PC-9 (cell line): ENCODE results near the gene ZP1. TPM values are rescaled to one million over a fixed set of nuclear protein-coding genes. Genes with fewer than 3 reads are reported as not detected.

ENCODE experiments used
- BruUV-seq: library from RNA; stranded (reverse); fragments of 400-500 nt; replicated peaks from 2 replicates; lab custom pipeline; 2021; lab: Mats Ljungman, UMichigan
- CTCF ChIA-PET: fragments of 300-600 bp; sonication (Branson Sonifier 250); formaldehyde crosslinking; loops from one replicate; lab custom pipeline; 2022; ENCODE audit warnings: antibody characterized with exemption; lab: Charles Lee
- POLR2A ChIA-PET: fragments of 300-600 bp; sonication (Branson Sonifier 250); formaldehyde crosslinking; loops from one replicate; lab custom pipeline; 2022; ENCODE audit warnings: antibody characterized with exemption; ENCODE audit not compliant: unreplicated experiment; lab: Charles Lee
- DNase-seq, 2 experiments: peaks; one replicate each; pipeline versions ENCODE4 v3.0.0 to v3.0.0-alpha.2; 2015 to 2022; ENCODE audit warnings: mixed read lengths in 1 of 2
- H2AFZ ChIP-seq: fragments of 200-600 bp; sonication (generic); 2 replicates; pipeline ENCODE4 v1.8.1; 2017; ENCODE audit warnings: antibody characterized with exemption
- H3F3A ChIP-seq: fragments of 200-600 bp; sonication (generic); 2 replicates; pipeline ENCODE4 v1.8.1; 2017; ENCODE audit warnings: antibody characterized with exemption, mild to moderate bottlenecking, low read depth; ENCODE audit not compliant: insufficient read depth
- H3K27ac ChIP-seq: fragments of 200-600 bp; sonication (generic); 2 replicates; pipeline ENCODE4 v1.6.1; 2016; ENCODE audit warnings: mixed run types
- H3K27me3 ChIP-seq: fragments of 200-600 bp; sonication (generic); 2 replicates; pipeline ENCODE4 v1.6.1; 2016; ENCODE audit warnings: low read depth, mixed run types; ENCODE audit not compliant: insufficient read depth
- H3K36me3 ChIP-seq: fragments of 200-600 bp; sonication (generic); 2 replicates; pipeline ENCODE4 v1.6.1; 2016; ENCODE audit warnings: low read depth, mixed run types
- H3K4me1 ChIP-seq: fragments of 200-600 bp; sonication (generic); replicated peaks from 2 replicates; pipeline ENCODE4 v1.6.1; 2016; ENCODE audit warnings: mixed run types; ENCODE audit not compliant: insufficient read depth
- H3K4me2 ChIP-seq: fragments of 200-600 bp; sonication (generic); 2 replicates; pipeline ENCODE4 v1.6.1; 2017; ENCODE audit warnings: mixed run types
- H3K4me3 ChIP-seq: fragments of 200-600 bp; sonication (generic); 2 replicates; pipeline ENCODE4 v1.6.1; 2016; ENCODE audit warnings: mixed run types
- H3K79me2 ChIP-seq: fragments of 200-600 bp; sonication (generic); 2 replicates; pipeline ENCODE4 v1.6.1; 2017; ENCODE audit warnings: low read depth, mixed run types
- H3K9me2 ChIP-seq: fragments of 200-600 bp; sonication (generic); 2 replicates; pipeline ENCODE4 v1.8.1; 2017; ENCODE audit warnings: mild to moderate bottlenecking; ENCODE audit not compliant: insufficient read depth
- H3K9me3 ChIP-seq: fragments of 200-600 bp; sonication (generic); 2 replicates; pipeline ENCODE4 v1.8.1; 2016; ENCODE audit warnings: low read depth; ENCODE audit not compliant: insufficient read depth
- H4K20me1 ChIP-seq: fragments of 200-600 bp; sonication (generic); 2 replicates; pipeline ENCODE4 v1.8.1; 2017; ENCODE audit not compliant: insufficient read depth
- EZH2 ChIP-seq: fragments of 200-600 bp; sonication (generic); IDR thresholded peaks from 2 replicates; pipeline ENCODE4 v1.8.0; 2017; ENCODE audit warnings: antibody characterized with exemption, low read depth
- intact Hi-C: fragments of 100-400 bp; cut with micrococcal nuclease; formaldehyde crosslinking; loops from one replicate; pipeline ENCODE4 v1.10.0; 2022; ENCODE audit not compliant: unreplicated experiment
- total RNA-seq: library from RNA; stranded (reverse); gene quantifications from 2 replicates; pipeline ENCODE4 v1.2.3, GENCODE V29; 2021
- TF ChIP-seq, protein P1 (sequence below): fragments of 200-600 bp; sonication (generic); conservative IDR thresholded peaks from 2 replicates; pipeline ENCODE4 v1.6.1; 2017; ENCODE audit warnings: mixed run types, antibody characterized with exemption, mild to moderate bottlenecking, moderate library complexity

ZP1 gene
- total RNA-seq, 1 experiment from 2014 or later: not detected

DNA sequence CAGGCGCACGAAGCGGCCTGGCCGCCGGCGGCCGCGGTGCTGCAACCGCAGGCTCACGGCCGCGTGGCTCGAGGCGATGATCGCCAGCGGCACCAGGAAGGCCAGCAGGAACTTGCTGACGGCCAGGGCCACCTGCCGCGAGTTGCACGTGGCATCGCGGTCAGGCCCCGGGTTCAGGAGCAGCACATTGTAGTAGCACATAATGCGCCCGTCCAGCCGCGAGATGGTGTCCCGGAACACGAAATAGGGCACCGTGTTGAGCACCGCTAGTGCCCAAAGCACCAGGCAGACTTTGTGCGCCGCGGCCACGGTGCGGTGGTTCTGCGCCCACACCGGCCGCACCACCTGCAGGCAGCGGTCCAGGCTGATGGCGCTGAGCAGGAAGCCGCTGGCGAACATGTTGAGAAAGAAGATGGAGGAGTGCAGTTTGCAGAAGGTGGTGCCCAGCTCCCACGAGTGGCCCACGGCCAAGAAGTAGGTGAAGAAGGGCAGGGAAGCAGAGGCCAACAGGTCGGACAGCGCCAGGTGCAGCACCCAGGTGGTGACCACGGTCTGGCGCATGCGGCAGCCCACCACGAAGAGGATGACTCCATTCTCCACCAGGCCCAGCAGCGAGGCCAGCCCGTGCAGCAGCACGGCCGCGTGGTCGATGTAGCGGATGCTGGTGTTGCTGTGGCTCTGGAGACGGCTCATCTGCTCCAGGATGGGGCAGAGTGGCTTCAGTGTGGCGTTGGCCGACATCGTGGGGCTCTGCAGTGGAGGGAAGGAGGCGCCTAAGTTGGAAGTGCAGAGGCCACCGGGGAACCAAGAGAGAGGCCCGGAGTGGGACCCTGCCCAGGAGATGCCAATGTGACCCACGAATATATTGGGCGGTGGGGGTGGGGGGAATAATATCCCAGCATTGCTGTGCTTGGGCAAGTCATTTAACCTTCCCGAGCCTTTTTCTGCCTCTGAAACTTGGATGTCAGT, 14.1 kb upstream of the ZP1 start:
- H3F3A ChIP-seq: no peaks in the 10 kb centered on the region
- H4K20me1 ChIP-seq: no peaks in the 10 kb centered on the region; the same call in 1 of the 2 replicates
- BruUV-seq: no TSS peak
- no peak for TF ChIP-seq EZH2
- TF ChIP-seq, protein P1, sequence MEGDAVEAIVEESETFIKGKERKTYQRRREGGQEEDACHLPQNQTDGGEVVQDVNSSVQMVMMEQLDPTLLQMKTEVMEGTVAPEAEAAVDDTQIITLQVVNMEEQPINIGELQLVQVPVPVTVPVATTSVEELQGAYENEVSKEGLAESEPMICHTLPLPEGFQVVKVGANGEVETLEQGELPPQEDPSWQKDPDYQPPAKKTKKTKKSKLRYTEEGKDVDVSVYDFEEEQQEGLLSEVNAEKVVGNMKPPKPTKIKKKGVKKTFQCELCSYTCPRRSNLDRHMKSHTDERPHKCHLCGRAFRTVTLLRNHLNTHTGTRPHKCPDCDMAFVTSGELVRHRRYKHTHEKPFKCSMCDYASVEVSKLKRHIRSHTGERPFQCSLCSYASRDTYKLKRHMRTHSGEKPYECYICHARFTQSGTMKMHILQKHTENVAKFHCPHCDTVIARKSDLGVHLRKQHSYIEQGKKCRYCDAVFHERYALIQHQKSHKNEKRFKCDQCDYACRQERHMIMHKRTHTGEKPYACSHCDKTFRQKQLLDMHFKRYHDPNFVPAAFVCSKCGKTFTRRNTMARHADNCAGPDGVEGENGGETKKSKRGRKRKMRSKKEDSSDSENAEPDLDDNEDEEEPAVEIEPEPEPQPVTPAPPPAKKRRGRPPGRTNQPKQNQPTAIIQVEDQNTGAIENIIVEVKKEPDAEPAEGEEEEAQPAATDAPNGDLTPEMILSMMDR: no peak
- ChIA-PET POLR2A (no interaction called here), CTCF (no interaction called here)
- no peak overlapping the region for H3K4me3 ChIP-seq
- intact Hi-C loops: no loop called here
- H3K79me2 ChIP-seq: no peaks in the 10 kb centered on the region
- no peak overlapping the region for H3K4me2 ChIP-seq
- H3K9me3 ChIP-seq: no peaks in the 10 kb centered on the region
- no peaks in the 10 kb centered on the region for H3K27me3 ChIP-seq
- H3K9me2 ChIP-seq: no peaks in the 10 kb centered on the region
- no peak overlapping the region for H2AFZ ChIP-seq
- no peak for DNase-seq
- no peak overlapping the region for H3K27ac ChIP-seq
- no peaks in the 10 kb centered on the region for H3K4me1 ChIP-seq
- H3K36me3 ChIP-seq: peaks cover 18% of the 10 kb centered on the region

DNA sequence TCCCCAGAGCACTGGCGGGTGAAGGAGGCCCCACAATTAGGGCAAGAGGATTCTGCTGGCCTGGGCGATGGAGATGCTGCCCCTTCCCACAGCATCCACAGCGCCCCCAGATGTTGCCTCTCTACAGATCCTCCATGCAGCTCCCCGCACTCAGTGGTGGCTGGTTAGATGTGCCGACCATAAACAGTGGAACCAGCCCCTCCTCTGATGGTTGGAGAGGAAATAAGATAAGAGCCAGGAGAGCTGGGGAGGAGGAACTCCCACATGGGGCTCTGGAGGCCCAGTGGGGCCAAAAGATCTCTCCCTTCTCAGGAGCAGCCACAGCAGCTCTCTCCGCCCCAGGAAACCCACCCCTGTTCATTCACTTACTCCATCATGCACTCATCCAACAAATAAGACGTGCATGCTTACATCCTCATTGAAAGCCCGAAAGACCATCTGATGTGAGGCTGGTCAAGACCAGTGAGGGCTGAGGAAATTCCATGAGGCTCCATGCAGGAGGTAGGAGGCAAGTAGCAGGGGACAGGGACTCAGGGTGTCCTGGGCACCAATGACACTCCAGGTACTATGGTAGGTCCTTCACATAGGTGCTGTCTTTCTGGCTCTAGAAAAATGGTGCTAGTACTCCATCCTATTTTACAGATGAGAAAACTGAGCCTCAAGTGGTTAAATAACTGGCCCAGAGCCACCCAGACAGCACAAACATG, 13.0 kb upstream of the ZP1 start:
- no peaks in the 10 kb centered on the region for H3K9me2 ChIP-seq
- H3K27me3 ChIP-seq: no peaks in the 10 kb centered on the region
- H3K4me3 ChIP-seq: no peak overlapping the region
- no peaks in the 10 kb centered on the region for H3K79me2 ChIP-seq
- BruUV-seq: no TSS peak
- no peaks in the 10 kb centered on the region for H3K9me3 ChIP-seq
- no peak overlapping the region for H3K4me2 ChIP-seq
- no peak overlapping the region for H3K27ac ChIP-seq
- ChIA-PET POLR2A (no interaction called here), CTCF (no interaction called here)
- no peak for TF ChIP-seq EZH2
- TF ChIP-seq, protein P1: no peak
- no peak overlapping the region for H2AFZ ChIP-seq
- intact Hi-C loops: no loop called here
- no peaks in the 10 kb centered on the region for H4K20me1 ChIP-seq
- no peaks in the 10 kb centered on the region for H3F3A ChIP-seq
- DNase-seq: peak in 1 of 2 experiments; percentile 34
- H3K4me1 ChIP-seq: no peaks in the 10 kb centered on the region
- H3K36me3 ChIP-seq: peaks cover 13% of the 10 kb centered on the region

DNA sequence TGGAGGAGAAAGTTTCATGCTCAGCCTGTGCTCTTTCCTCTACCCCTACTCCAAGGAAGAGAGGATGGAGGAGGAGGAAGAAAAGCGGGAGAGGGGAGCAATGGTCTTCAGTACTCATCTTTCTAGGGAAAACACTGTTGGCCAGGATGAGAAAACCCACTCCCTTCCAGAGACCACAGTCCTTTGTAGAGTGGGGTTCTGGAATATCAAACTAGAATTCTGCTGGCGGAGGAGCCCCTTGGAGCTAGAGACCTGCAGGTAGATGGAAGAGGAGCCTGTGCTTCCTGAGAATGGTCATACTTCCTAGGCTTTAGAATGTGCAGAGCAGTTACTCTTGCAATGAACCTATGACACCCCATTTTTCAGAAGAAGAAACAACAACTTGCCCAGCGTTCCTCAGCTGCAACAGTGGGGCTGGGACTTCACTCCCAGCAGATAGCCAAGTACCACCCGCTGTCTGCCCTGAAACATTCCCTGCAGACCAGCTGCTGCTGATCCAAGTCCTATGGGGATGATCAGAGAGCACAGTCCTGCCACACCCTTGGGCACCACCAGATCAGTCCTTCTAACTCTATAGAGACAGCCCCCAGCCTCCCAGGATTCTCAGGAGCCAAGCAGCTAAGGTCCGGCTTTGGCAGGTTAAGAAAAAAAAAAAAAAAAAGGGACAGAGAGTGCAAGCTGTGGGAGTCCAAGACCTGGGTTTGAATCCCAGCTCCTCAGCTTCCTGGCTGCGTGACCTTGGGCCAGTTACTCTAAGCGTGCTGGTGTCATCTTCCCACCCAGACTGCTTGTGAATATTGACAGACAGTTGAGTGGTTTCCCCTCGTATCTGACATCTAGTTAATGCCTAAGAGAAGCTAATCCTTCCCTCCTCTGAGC, 12.3 kb upstream of the ZP1 start:
- H3K4me3 ChIP-seq: no peak overlapping the region
- H3F3A ChIP-seq: no peaks in the 10 kb centered on the region
- H3K9me2 ChIP-seq: no peaks in the 10 kb centered on the region
- TF ChIP-seq, protein P1: no peak
- TF ChIP-seq EZH2: no peak
- H3K4me2 ChIP-seq: no peak overlapping the region
- H3K27me3 ChIP-seq: no peaks in the 10 kb centered on the region
- ChIA-PET POLR2A (no interaction called here), CTCF (no interaction called here)
- no peak overlapping the region for H3K27ac ChIP-seq
- no peaks in the 10 kb centered on the region for H3K9me3 ChIP-seq
- no peak for DNase-seq
- 0 out of 2 replicates have a peak, but pooled peaks cover 9% of the 10 kb centered on the region for H3K36me3 ChIP-seq
- no peaks in the 10 kb centered on the region for H4K20me1 ChIP-seq
- no peak overlapping the region for H2AFZ ChIP-seq
- BruUV-seq: no TSS peak
- intact Hi-C loops: no loop called here
- H3K4me1 ChIP-seq: no peaks in the 10 kb centered on the region
- H3K79me2 ChIP-seq: no peaks in the 10 kb centered on the region
